PFSK-1 (cell line): ENCODE results near the gene TKFC. TPM values are rescaled to one million over a fixed set of nuclear protein-coding genes. Genes with fewer than 3 reads are reported as not detected.
A peak's percentile ranks its signal among the peaks of the same experiment; 100 is the strongest.

Experiments
- FOXP2 ChIP-seq: optimal IDR thresholded peaks from 2 replicates; pipeline ENCODE3; 2011; ENCODE audit warnings: borderline replicate concordance, control low read depth, inconsistent platforms; ENCODE audit not compliant: insufficient read depth; ENCODE audit errors: extremely low read length, extremely low read depth
- POLR2AphosphoS5 ChIP-seq: IDR thresholded peaks from 2 replicates; pipeline ENCODE4 v1.6.1; 2012; ENCODE audit warnings: low read depth, mild to moderate bottlenecking, control low read depth, low read length, moderate library complexity
- REST ChIP-seq, 2 experiments: IDR thresholded peaks; 2 replicates each; pipeline versions ENCODE4 v1.6.1 to v1.8.0; 2011 to 2012; ENCODE audit warnings: low read depth in 2 of 2, low read length in 2 of 2, control low read depth in 1 of 2, inconsistent platforms in 1 of 2, mild to moderate bottlenecking in 1 of 2, moderate library complexity in 1 of 2; ENCODE audit not compliant: insufficient read depth in 1 of 2
- SIN3A ChIP-seq: IDR thresholded peaks from 2 replicates; pipeline ENCODE4 v1.6.1; 2012; ENCODE audit warnings: mild to moderate bottlenecking, low read length, moderate library complexity, borderline replicate concordance; ENCODE audit not compliant: insufficient read depth
- TAF1 ChIP-seq: IDR thresholded peaks from 2 replicates; pipeline ENCODE4 v1.6.1; 2012; ENCODE audit warnings: low read length, control low read depth, borderline replicate concordance; ENCODE audit not compliant: insufficient read depth
- polyA plus RNA-seq: library from polyadenylated mRNA; unstranded; fragments of >200 nt; gene quantifications from one replicate; pipeline ENCODE4 v1.2.1, GENCODE V29; 2012; ENCODE audit warnings: low read depth, missing spikeins; ENCODE audit not compliant: insufficient read length

TKFC gene
- polyA plus RNA-seq = 19.1 TPM

GRCh38 chr11:61332797-61333549, at the start of gene TKFC, which contains the start of gene DDB1:
TKFC (plus strand) TSS chr11:61333228; CDS start chr11:61334729, 1,501 bp downstream.
DDB1 (minus strand) TSS chr11:61333105; CDS start chr11:61332968, 137 bp downstream.
- TF ChIP-seq POLR2AphosphoS5 = peak; percentile 99
- TF ChIP-seq FOXP2 = peak; percentile 56
- TF ChIP-seq REST (IDR thresholded peaks at IDR 0.05; ENCODE audit: insufficient read depth in 1 of 2, low read depth in 2 of 2, low read length in 2 of 2) = peak; percentile 51 to 61; a peak in 1 of 4 replicates
- TF ChIP-seq SIN3A = peak; percentile 94; the same call in 1 of the 2 replicates
- TF ChIP-seq TAF1 = peak; percentile 93

GRCh38 chr11:61283613-61284012, 49.4 kb upstream of the TKFC start:
- TF ChIP-seq POLR2AphosphoS5 (no peak), REST (IDR thresholded peaks at IDR 0.05; ENCODE audit: insufficient read depth in 1 of 2, low read depth in 2 of 2, low read length in 2 of 2) (no peak), FOXP2 (no peak), TAF1 (no peak), SIN3A (no peak)

- no peak for TF ChIP-seq SIN3A
- no peak for TF ChIP-seq REST (IDR thresholded peaks at IDR 0.05; ENCODE audit: insufficient read depth in 1 of 2, low read depth in 2 of 2, low read length in 2 of 2)
- no peak for TF ChIP-seq FOXP2
- no peak for TF ChIP-seq POLR2AphosphoS5
- no peak for TF ChIP-seq TAF1
Observed at GRCh38 chr11:61287338-61287977, 45.6 kb upstream of the TKFC start.

- TF ChIP-seq TAF1 (no peak), POLR2AphosphoS5 (no peak), REST (IDR thresholded peaks at IDR 0.05; ENCODE audit: insufficient read depth in 1 of 2, low read depth in 2 of 2, low read length in 2 of 2) (no peak), SIN3A (no peak), FOXP2 (no peak)
Observed at GRCh38 chr11:61290905-61291690, 41.9 kb upstream of the TKFC start.
